Activated CD4-positive, alpha-beta T cell treated with anti-CD3 and anti-CD28 coated beads, Interleukin-2, amount 50 U/mL, for 24 hours (primary cell): ENCODE data around the gene RSPO4.

Experiments used
- DNase-seq, 2 donors: peaks; one replicate each; pipeline ENCODE4 v3.0.0-alpha.2; 2020; ENCODE audit warnings: low read depth in 1 of 2, low spot score in 1 of 2

RSPO4 gene

DNA sequence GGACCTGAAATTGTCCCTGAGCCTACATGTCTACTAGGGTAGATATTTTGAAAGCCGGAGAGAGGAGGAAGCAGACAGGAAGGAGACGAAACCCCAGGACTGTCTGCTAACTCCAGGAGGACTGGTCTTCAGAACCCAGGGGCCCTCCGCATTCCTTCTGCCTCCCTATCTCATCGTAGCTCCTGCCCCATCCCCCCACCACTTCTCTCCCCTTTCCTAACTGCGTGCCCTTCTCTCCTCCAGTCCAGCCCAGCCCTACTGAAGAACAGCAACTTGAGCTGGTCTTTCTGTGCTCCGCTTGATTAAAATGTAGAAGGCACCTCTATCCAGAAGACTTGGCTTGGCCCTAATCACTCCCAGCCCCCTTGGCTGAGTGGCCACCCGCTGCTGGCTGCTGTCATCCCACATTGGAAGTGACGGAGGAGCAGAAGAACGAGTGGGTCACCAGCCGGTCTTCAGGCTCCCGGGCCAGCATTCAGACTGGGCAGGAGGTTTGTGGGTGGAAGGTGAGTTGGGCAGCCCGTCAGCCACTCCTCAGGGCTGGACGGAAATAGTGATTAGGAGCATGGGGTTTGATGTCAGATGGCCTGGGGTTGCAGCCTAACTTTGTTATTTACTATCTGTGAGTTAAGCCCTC is 57.2 kb downstream of the RSPO4 start:
- DNase-seq: no peak

DNA sequence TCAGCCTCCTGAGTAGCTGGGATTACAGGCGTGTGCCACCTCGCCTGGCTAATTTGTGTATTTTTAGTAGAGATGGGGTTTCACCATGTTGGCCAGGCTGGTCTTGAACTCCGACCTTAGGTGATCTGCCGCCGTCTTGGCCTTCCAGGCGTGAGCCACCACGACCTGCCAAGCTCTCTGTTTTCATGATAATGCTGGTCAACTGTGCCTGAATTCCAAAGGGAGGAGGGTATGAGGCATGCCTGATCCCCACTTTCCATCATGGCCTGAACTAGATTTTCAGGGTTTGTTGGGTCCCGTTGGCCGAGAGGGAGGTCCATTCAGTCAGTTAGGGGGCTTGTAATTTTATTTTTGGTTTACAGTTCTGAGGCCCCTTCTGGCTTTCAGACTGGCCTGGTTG is 58.0 kb downstream of the RSPO4 start:
- DNase-seq: no peak

DNA sequence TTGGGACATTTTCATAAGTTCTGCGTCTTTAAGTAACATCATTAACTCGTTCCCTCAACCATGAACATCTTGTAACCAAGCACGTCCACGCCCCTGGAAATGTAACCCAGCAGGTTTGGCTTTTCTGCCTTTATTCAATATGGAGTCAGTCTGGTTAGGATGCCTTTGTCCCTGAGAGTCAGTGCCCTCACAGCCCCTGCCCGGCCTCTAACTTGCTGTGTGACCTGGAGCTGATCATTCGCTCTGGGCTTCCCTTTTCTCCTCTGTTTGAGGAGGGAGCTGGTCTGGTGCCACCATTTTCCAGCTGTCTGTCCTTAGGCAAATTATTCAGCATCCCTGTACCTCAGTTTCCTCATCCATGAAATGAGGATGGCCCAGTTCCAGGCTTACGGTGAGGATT is 59.5 kb downstream of the RSPO4 start:
- DNase-seq: no peak

DNA sequence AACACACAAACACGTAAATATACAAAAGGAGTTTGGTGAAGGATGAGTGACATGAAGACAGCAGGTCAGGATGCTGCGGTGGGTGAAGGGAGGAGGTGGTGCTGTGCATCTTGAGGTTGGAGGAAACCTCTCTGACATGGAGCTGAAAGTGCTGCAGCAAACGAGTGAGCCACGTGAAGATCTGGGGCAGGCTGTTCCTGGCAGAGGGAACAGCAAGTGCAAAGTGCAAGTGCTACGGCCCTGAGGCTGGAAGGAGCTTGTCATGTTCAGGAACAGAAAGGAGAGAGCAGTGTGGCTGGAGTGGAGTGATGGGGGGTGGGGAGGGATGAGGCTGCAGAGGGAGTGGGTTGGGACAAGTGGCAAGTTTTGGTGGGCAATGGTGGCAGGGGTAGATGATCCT is 61.2 kb downstream of the RSPO4 start:
- DNase-seq: no peak

DNA sequence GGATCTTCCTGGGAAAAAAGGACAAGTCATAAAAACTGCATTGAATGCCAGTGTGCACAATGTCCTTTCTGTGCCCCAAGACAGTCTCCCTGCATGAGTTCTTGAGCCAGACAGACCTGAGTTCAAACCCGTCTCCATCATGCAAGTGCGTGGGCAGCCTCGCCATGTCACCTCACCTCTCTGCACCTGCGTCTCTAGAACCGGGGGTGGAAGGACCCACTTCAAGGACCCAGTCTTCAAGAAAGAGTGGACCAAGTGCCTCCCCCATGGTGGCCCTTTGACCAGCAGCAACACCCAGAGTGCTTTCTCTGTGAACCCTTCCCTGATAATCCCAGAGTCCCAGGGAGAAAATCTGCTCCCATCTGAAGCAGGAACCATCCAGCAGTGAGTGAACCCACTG is 62.5 kb downstream of the RSPO4 start:
- DNase-seq: no peak

DNA sequence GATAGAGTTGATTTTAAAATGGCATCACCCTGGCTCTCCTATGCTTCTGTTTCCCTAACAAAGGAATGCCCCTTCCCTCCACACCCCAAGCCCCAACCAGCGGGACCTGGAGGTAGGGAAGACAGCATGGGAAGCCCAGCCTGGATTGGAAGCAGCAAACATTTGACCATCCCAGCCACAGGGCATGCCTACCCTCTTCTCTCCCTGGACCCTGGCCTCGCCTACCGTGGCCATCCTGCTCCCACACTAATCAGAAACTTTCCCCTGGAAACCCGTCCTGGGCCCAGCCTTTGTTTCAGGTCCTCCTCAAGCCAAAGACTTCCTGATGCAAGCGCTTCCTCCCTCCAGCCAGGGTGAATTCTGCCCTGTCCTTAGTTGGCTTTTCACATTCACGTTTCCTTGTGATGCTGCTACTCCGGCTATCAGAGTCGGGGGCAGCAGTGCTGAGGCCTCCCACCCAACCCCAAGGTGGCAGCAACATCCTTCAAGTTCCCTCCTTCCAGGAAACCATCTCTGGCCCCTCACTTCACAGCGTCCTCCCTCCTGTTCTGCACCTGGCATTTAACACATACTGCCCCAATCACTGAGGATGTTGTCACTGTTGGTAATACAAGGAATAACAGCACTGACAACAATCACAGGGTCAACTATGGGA is 67.8 kb downstream of the RSPO4 start:
- DNase-seq: no peak

DNA sequence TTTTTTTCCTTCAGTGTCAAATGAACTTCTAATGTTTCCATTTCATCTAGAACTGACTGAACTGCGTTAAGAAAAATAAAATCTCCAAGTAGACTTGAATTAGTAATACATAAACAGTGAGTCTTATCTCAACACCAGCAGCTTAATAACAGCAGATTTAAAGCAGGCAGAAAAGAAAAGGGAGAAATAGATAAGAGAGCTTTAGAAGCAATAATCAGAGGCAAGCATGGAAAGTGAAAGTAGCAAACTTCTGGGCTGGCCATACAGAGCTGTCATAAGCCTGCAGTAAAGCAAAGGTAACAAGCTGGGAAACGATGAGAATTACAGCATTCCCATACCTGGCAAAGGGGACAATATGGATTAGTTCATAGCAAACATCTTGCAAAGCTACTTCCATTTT is 69.1 kb downstream of the RSPO4 start:
- no peak for DNase-seq

DNA sequence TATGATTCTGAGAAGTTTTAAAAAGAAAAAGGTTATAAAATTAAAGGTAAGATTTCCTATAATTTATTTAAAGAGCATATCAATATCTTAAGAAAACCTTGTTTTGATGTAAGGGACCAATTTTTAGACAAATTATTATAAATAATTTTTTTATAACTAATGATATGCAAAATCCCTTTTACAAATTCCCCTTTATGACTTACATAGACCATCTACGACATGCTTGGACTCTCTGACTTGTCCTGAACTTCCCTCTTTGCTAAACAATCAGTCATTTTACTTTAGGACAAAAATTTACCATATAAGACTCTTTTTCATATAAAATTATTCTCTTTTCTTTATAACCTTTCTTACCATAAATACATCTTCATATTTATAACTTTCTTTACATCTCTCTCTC is 70.7 kb downstream of the RSPO4 start:
- DNase-seq: no peak

DNA sequence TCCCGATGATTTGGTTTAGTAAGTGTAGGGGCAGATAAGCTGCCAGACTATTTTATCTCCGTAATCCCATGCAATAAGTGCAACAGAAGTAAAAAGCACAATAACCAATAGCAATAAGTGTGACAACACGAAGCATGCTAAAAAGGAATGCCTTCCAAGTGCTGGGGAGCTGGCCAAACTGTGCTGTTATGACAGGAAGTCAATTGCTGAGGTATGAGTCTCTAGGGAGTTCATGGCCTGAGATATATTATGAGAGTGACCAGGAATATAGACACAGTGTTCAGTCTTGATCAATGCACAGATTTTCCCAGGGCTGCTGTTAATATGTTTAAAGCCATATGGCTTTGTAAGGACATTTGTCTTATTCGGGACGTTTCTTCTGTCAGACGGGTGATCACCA is 75.4 kb downstream of the RSPO4 start:
- no peak for DNase-seq

DNA sequence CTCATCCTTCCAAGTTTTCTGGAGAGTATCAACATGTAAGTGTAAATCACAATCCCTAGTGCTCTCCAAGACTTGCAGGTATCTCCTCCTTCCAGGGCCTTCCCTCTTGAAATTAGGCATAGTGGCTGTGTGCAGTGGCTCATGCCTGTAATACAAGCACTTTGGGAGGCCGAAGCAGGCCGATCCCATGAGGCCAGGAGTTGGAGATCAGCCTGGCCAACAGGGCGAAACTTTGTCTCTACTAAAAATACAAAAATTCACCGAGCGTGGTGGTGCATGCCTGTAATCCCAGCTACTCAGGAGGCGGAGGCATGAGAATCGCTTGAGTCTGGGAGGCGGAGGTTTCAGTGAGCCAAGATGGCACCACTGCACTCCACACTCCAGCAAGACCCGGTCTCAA is 76.6 kb downstream of the RSPO4 start:
- no peak for DNase-seq

DNA sequence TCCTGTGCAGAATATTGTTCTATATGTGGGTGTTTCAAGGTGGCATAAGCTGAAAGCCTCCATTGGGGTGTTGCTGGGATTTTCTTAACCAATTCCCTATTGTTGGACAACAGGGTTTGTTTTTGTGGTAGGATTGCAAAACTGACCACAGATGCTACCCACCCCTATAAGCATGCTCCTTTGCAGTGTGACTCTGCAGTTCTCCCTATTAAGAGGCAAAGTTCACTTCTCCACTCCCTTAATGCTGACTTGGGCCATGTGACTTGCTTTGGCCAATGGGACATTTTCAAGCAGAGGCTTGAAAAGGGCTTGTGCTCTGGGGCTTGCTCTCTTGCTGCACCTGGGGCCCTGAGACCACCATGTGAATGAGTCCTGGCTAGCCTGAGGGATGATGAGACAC is 77.5 kb downstream of the RSPO4 start:
- no peak for DNase-seq

DNA sequence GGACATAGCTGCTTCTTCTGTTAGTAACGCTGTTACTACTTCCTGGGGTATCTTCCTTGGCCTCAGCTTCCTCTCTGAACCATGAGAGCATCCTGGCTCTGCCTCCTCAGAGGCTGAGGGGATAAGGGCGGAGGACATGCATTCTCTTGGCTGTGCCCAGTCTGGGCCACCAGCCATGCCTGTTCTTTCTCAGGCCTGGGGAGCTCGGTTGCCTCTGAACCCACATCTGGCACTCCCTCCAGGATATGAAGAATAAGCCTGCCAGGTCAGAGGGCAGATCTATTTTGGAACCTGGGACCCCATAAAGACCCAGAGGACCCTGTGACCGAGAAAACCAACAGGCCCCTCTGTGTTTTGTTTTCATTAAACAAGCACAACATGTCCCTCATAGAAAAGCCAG is 79.3 kb downstream of the RSPO4 start:
- no peak for DNase-seq

DNA sequence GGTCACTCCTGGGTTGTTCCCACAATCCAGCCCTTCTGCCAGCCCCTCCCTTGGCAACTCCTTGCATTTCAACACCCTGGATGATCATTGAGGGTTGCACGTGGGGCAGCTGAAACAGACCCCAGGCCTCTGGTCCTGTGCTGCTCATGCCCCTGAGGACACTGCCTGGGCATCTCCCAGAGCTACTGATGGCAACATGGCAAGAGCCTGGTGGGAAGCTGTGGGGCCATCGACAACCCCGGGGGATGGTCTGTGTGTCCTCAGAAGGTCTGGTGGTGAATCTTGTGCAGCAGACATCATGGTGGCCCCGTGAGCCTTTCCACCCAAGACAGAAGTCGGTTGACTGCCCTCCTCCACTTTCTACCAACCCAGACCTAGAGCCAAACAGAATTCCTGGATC is 81.0 kb downstream of the RSPO4 start:
- DNase-seq: no peak

DNA sequence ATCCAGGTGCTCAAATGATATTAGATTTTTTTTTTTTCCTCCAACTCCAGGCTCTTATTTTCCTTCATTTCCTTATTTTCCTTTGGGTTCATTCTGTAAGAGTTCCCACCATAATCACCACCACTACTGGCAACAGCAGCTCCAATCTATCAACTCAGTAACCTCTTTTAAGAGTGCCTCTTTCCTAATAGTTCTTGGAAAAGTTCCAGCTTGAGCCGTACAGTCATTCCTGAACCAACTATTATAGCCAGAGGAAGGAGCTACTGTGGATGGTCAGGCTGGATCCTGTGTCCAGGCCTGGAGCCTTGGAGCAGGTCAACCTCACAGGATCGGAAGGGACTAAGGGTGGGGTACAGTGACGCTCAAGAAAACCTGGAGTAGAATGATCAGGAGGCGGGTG is 81.8 kb downstream of the RSPO4 start:
- DNase-seq: no peak

DNA sequence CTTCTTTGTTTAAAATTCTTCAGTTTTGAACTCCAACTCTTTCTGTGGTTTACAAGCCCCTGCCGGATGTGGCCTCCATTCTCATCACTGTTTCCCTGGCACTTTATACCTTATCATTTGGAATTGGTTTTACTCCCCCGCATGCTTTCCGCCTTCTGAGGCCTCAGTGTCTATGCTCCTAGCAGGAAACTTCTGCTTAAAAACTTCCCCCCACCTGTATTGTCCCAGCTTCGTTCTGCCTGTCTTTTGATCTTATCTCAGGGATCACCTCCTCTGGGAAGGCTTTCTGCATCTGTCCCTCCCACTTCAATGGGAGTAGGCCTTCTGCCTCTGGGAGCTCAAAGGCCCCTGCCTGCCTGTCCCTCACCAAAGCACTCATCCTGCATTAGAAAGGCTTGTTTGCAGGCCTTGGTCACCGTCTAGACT is 82.6 kb downstream of the RSPO4 start:
- DNase-seq: no peak

DNA sequence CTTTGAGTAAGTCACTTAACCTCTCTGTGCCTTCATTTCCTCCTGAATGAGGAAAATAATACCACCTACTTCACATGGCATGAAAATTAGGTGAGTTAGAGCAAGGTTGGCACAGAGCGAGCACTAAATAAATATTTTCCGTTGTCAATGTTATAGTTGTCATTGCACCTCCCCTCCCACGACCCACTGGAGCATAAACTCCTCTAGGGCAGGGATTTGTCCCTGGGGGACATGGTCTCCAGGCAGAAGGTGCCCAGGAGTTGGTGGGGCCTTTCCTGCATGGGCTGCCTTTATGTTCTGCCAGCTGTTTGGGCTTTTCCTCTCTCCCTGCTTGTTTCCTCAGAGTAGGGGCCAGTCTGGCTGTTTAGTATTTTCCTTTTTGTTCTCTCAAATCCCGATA is 84.7 kb downstream of the RSPO4 start:
- no peak for DNase-seq

DNA sequence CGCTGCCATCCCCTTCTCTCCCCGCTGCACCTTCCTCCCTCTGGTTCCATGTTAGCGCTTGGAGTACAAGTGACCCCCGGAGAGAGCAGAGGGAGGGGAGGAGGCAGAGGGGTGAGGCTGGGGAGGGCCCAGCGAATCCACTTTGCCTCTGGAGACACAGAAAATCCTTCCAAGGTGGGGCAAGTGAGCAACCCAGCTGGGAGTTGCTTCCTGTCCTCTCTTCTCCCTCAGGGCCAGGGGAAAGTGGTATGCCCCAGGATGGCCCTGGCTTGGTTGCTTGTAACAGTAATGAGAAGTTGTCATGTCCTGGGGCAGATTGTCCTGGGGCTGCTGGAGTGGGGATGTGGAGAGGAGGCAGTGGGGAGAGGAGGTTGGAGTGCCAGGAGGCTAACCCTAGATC is 85.3 kb downstream of the RSPO4 start:
- no peak for DNase-seq

DNA sequence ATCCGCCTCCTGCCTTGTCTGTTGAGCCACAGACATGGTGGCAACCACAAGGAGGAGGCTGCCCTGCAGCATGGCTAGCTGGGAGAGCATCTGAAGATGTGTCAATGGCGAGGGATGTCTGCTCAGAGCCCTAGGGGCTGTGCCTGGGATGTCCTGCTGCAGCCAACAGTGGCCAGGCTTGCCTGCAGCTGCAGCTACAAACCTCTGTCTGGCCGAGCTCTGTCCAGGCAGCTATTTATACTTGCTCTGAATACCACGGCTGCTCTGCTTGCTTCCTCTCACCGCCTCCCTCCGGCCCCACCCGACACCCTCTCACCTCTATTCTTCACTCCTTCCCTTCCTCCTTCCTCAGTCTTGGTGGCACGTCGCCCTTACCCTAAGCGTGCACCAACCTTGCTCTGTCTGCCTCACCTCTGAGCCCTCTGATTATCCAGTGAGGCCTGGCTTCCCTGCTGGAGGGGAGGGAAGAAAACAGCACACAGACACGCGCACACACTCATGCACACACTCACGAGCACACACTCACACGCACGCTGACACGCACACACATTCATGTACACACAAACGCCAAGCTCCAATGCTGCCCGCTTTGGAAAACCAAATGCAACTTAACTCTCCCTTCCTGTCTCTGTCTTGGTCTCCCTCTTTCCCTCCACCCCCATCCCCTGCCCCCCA is 85.8 kb downstream of the RSPO4 start, which contains the start of gene ANGPT4:
Gene ANGPT4, minus strand, starts transcription at position 210 of the 675 bp plus-strand sequence. Its CDS starts 120 bp downstream, at position 90.
- DNase-seq: no peak

DNA sequence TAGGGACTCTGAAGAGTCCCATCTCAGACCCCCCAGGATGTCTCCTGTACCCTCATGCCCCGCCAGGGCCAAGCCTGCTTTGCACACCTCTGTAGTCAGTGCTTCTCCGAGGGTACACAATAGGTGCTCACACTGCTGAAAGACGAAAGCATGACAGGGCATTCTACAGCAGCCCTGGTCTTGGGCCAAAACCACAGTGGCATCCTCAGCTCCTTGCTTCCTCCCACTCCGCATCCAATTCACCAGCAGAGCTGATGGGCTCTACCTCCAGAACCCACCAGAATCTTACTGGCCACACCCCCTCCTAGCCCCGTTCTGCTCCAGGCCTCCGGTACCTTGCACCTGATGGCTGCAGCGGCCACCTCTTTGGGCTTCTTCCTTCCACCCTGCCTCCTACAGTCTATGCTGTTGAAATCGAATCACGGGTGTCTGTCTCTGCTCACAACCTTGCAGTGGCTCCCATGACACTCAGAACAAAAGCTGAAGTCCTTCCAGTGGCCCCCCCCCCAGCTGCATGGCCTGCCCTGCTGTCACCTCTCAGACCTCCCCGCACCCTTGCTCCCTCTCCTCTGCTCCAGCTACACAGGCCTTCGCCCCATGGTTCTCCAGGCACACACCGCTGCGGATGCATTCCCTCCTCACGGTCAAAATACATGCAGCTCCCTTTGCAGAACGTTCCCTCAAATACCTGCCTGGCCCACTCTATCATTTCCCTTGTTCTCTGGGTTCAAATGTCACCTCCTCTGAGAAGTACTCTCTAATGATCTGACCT is 87.2 kb downstream of the RSPO4 start:
- no peak for DNase-seq

DNA sequence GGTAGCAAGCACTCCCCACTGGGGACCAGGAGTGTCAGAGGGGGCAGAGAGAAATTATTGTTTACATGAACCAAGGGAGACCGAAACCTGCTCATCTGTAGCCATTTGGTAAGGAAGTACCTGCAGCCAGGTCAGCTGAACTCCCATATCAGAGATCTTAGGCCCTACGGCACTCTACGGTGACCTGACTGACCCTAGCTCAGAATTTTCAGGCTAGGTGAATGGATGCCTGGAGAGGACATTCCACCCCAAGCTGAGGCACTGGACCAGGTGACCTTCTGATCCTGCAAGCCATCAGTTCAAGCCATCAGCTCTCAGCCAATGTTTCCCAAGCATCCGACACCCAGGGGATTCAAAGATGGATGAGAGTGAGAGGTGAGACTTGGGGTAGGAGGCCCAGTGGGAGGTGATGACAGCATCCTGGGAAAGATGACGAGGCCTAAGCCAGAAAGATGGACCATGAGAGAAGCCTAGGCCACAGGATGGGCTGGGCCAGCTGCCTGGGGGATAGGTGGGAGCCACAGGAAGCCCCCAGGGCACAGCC is 88.7 kb downstream of the RSPO4 start:
- DNase-seq: no peak

DNA sequence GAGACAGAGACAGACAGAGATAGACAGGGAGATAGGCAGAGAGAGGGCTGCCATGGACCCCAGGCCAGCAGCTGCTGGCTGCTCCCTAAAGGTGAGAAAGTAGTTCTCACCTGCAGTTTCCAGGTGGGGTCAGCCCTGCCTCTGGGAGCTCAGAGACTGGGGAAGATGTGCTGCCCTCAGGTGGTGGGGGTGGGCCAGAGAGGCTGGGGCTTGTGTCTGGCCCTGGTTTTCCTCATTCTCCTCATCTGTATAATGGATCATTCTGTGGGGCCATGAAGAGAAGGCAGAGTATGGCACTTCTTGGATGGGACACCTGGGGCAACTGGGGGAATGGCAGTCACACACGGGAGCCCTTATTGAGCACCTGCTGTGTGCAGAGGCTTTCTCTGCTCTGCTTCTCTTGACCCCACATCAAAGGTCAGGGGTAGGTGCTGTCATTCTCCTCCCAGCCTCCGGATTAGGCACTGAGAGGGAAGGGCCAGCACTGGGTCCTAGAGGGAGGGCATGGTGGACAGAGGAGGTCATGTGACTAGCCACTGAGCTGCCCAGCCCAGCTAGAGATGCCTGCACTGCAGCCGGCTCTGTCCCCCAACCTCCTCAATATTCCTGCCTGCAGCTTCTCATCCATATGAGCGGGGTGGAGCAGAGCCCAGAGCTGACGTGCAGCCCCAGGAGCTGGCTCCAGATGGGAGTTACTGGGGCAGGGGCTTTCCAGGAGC is 90.1 kb downstream of the RSPO4 start:
- DNase-seq: no peak
